Uterus (tissue), 4 donors: ENCODE measurements around the gene DTX4. TPM values are rescaled to one million over a fixed set of nuclear protein-coding genes. Genes with fewer than 3 reads are reported as not detected.

Source experiments
- DNase-seq, 2 donors: peaks; one replicate each; pipeline ENCODE4 v3.0.0-alpha.2; 2019 to 2020
- H3K27ac ChIP-seq, 2 donors: fragments of 200-600 bp; sonication (generic); 1 replicate in 1 of 2; 2 replicates in 1 of 2; pipeline ENCODE4 v1.5.1; 2016 to 2018
- H3K27me3 ChIP-seq, 2 donors: fragments of 200-600 bp; sonication (generic); one replicate each; pipeline ENCODE4 v1.5.1; 2018 to 2019; ENCODE audit warnings: control low read depth in 1 of 2
- H3K36me3 ChIP-seq, 2 donors: fragments of 200-600 bp; sonication (generic); one replicate each; pipeline ENCODE4 v1.5.1; 2019; ENCODE audit warnings: control low read depth in 1 of 2
- H3K4me1 ChIP-seq, 2 donors: fragments of 200-600 bp; sonication (generic); one replicate each; pipeline ENCODE4 v1.5.1; 2018 to 2019; ENCODE audit warnings: control low read depth in 1 of 2
- H3K4me3 ChIP-seq, 2 donors: fragments of 200-600 bp; sonication (generic); 1 replicate in 1 of 2; 2 replicates in 1 of 2; pipeline ENCODE4 v1.5.1; 2018 to 2019; ENCODE audit warnings: mild to moderate bottlenecking in 1 of 2
- H3K9me3 ChIP-seq, 2 donors: fragments of 200-600 bp; sonication (generic); one replicate each; pipeline ENCODE4 v1.5.1; 2019; ENCODE audit warnings: control low read depth in 1 of 2
- POLR2A ChIP-seq, 2 donors: fragments of 450-650 bp; IDR thresholded peaks; one replicate each; pipeline ENCODE4 v1.6.1; 2016; ENCODE audit warnings: antibody characterized with exemption in 2 of 2, mild to moderate bottlenecking in 1 of 2, moderate library complexity in 1 of 2
- intact Hi-C: fragments of 100-400 bp; cut with DNase I; formaldehyde crosslinking; loops from one replicate; pipeline ENCODE4 v1.15.1; 2023; ENCODE audit warnings: low total_unique reads
- total RNA-seq, 4 donors: library from RNA; depleted of rRNA in 3 of 4; stranded (reverse); fragments of >200 nt in 3 of 4; gene quantifications; one replicate each; pipeline versions ENCODE4 v1.1.0 to v1.2.4, GENCODE V29; 2014 to 2023
- TF ChIP-seq, protein P1 (sequence below), 4 experiments: fragments of 200-600 bp in 2 of 4; fragments of 450-650 bp in 2 of 4; sonication (generic) in 2 of 4; IDR thresholded peaks; one replicate each; pipeline ENCODE4 v1.5.1; 2016 to 2019; ENCODE audit warnings: antibody characterized with exemption in 4 of 4, mild to moderate bottlenecking in 2 of 4, moderate library complexity in 1 of 4
- donor health status: DM: yes; HTN: yes; CAD: no.

The DTX4 gene
- total RNA-seq, 4 donors from 2014 or later, result 3.2 to 17.8 (median 9.2) TPM

DNA sequence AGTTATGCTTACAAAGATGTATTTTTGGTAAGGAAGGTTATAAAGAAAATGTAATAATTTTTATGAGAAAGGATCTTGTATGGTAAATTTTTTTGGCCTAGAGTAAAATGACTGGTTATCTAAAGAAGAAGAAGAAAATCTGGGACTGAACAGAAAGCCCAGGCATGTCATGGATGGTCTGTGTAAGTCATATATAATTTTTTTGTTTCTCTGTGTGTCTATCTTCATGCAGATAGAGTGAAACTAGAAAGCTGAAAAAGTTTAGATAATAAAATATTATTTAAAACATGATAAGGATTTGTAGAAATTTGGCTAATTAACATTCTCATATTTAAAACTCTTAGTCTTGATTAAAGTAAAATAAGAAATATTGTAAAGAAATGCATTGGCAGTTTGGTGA lies 68.4 kb downstream of the DTX4 start:
- no peak for DNase-seq
- Histone ChIP-seq H3K27me3 (no peaks in the 10 kb centered on the region), H3K27ac (no peak overlapping the region), H3K36me3 (no peaks in the 10 kb centered on the region), H3K4me3 (no peak overlapping the region), H3K4me1 (no peaks in the 10 kb centered on the region), H3K9me3 (no peaks in the 10 kb centered on the region)
- no peak for TF ChIP-seq POLR2A (IDR thresholded peaks at IDR 0.05)
- TF ChIP-seq, protein P1, sequence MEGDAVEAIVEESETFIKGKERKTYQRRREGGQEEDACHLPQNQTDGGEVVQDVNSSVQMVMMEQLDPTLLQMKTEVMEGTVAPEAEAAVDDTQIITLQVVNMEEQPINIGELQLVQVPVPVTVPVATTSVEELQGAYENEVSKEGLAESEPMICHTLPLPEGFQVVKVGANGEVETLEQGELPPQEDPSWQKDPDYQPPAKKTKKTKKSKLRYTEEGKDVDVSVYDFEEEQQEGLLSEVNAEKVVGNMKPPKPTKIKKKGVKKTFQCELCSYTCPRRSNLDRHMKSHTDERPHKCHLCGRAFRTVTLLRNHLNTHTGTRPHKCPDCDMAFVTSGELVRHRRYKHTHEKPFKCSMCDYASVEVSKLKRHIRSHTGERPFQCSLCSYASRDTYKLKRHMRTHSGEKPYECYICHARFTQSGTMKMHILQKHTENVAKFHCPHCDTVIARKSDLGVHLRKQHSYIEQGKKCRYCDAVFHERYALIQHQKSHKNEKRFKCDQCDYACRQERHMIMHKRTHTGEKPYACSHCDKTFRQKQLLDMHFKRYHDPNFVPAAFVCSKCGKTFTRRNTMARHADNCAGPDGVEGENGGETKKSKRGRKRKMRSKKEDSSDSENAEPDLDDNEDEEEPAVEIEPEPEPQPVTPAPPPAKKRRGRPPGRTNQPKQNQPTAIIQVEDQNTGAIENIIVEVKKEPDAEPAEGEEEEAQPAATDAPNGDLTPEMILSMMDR (IDR thresholded peaks at IDR 0.05), result no peak
- intact Hi-C loops, result no loop called here

DNA sequence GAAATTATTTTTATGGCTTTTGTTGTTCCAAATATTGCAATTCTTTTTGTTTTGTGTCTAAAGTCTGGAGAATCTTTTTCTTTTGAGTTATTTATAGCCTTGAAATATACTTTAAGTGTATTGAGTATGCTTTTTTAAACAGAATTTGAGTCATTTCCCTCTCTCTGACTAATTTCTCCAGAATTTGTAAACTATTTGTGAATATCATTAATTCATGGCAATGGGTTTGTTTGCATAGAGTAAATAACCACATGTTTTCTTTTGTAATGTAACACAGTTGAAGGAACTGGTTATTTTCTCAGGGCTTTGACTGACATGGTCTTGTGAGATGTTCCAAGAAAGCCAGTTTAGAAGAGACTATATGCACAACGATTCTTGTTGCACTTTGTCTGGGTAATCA lies 71.7 kb downstream of the DTX4 start:
- intact Hi-C loops, result no loop called here
- no peak for DNase-seq
- no peaks in the 10 kb centered on the region for H3K4me1 ChIP-seq
- H3K27me3 ChIP-seq, result no peaks in the 10 kb centered on the region
- H3K36me3 ChIP-seq, result no peaks in the 10 kb centered on the region
- no peak overlapping the region for H3K27ac ChIP-seq
- TF ChIP-seq, protein P1 (IDR thresholded peaks at IDR 0.05), result no peak
- TF ChIP-seq POLR2A (IDR thresholded peaks at IDR 0.05), result no peak
- H3K4me3 ChIP-seq, result no peak overlapping the region
- no peaks in the 10 kb centered on the region for H3K9me3 ChIP-seq

DNA sequence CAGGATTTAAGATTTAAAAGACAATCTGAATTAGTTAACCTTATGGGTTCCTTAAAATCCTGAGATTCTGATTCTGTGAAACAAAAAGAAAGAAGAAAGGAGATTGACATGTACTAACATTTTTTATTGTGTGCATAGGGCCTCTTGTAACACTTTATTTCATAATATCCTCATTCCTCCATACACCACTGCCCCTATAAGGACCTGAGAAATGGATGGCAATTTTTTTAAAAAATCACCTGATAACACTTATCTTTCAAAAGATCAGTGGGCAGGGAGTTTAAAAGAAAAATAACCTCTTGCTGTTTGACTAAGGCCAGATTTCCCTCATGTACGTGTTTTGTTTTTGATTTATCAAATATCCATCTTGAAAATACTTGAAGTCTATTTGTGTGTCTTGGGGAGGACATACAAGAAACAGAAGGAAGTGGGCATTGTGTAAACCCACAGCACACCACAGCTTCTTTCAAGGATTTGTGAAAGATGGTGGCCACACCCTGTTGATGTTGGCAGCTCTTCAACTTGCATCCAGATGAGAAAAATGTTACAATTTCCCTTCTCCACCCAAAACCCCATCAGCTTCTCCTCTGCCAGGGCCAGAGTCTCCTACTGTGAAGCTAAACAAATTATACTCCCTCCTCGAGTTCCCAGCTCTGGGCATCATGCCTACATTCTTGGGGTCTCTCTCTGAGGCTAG lies 75.7 kb downstream of the DTX4 start:
- TF ChIP-seq, protein P1 (IDR thresholded peaks at IDR 0.05), result no peak
- TF ChIP-seq POLR2A (IDR thresholded peaks at IDR 0.05), result no peak
- intact Hi-C loops, result no loop called here
- no peaks in the 10 kb centered on the region for H3K36me3 ChIP-seq
- H3K9me3 ChIP-seq, result no peaks in the 10 kb centered on the region
- no peaks in the 10 kb centered on the region for H3K4me1 ChIP-seq
- H3K27me3 ChIP-seq, result no peaks in the 10 kb centered on the region
- DNase-seq, result no peak
- H3K27ac ChIP-seq, result no peak overlapping the region
- no peak overlapping the region for H3K4me3 ChIP-seq

DNA sequence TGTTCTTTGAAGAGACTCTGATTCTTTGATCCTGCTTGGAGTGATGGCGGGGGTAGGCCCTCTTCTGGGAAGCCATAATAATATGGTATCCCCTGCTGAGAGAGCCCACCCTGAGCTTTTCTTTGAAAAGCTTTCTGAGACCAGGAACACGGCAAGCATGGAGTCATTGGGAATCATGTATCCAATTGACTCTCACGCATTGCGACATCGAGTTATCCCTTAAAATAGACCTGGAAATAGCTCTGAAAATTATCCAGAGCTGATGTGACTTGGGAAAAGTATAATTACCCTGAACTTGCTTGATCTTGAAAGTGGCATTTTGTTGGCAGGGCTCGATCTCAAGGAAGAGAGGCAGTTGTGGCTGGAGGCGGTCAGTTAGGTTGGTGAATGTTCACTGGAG lies 77.6 kb downstream of the DTX4 start:
- no peaks in the 10 kb centered on the region for H3K4me1 ChIP-seq
- intact Hi-C loops, result no loop called here
- no peaks in the 10 kb centered on the region for H3K9me3 ChIP-seq
- H3K36me3 ChIP-seq, result no peaks in the 10 kb centered on the region
- H3K4me3 ChIP-seq, result no peak overlapping the region
- no peak for DNase-seq
- TF ChIP-seq POLR2A (IDR thresholded peaks at IDR 0.05), result no peak
- TF ChIP-seq, protein P1 (IDR thresholded peaks at IDR 0.05), result no peak
- H3K27me3 ChIP-seq, result no peaks in the 10 kb centered on the region
- no peak overlapping the region for H3K27ac ChIP-seq

DNA sequence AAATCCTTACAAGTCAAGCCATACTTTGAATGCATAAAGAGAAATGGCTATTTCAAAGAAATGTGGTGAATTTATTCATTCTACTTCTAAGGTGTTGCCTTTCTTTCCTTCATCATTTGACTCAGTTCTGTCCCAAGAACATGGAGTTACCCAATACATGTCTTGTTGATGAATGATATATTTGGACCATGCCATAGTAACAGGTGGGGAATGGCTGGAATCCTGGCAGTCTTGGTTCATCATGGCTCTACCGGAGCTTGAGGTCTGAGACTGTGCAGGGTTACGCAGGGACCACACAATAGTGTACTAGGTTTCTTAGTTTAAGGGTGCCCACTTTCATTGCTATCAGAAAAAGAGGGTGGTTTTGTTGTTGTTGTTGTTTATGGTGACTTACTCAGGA lies 81.1 kb downstream of the DTX4 start:
- no peak for TF ChIP-seq POLR2A (IDR thresholded peaks at IDR 0.05)
- TF ChIP-seq, protein P1 (IDR thresholded peaks at IDR 0.05), result no peak
- no peaks in the 10 kb centered on the region for H3K27me3 ChIP-seq
- no peaks in the 10 kb centered on the region for H3K36me3 ChIP-seq
- H3K4me3 ChIP-seq, result no peak overlapping the region
- intact Hi-C loops, result no loop called here
- no peak overlapping the region for H3K27ac ChIP-seq
- DNase-seq, result no peak
- H3K9me3 ChIP-seq, result no peaks in the 10 kb centered on the region
- no peaks in the 10 kb centered on the region for H3K4me1 ChIP-seq
